ENCODE measurements around the gene MAPRE3.
A peak's percentile ranks its signal among the peaks of the same experiment; 100 is the strongest.

The MAPRE3 gene

DNA sequence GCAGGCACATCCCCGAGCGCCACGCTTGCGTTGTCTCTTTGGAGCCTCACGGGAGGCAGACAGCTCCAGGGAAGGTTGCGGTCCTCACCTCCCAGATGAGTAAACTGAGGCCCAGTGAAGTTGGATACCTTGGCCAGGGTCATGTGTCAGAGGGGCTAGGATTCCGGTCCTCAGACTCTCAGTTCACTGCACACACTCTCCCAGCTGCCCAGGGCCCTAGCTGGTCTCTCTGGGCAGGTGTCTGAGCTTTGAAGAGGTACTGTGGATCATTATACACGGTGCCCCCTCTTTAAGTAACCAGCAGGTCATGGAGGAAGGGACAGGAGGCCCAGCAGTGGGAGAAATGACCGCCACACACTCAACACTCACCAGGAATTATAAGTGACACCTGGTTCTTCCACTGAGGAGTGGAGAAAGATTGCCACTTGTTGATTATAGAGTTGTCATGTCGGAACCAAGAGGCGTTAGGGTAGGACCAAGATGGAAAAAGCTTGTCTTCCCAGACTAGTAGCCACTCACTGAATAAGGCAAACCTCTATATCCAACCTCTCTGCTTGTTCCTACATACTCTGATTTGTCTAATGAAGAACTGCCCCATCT, 62.9 kb downstream of the MAPRE3 start:
- Mint-ChIP-seq H3K4me1 (peaks cover 30% of the 10 kb centered on the region), H3K9me3 (no peaks in the 10 kb centered on the region), H3K27me3 (ENCODE audit: low read depth, poor library complexity) (no peaks in the 10 kb centered on the region), H3K27ac (peak overlapping the region; percentile 27), H3K4me3 (peak overlapping the region; percentile 94), H3K36me3 (ENCODE audit: low read depth) (peaks cover 39% of the 10 kb centered on the region)
- no peak for DNase-seq
- TF ChIP-seq, protein P1, sequence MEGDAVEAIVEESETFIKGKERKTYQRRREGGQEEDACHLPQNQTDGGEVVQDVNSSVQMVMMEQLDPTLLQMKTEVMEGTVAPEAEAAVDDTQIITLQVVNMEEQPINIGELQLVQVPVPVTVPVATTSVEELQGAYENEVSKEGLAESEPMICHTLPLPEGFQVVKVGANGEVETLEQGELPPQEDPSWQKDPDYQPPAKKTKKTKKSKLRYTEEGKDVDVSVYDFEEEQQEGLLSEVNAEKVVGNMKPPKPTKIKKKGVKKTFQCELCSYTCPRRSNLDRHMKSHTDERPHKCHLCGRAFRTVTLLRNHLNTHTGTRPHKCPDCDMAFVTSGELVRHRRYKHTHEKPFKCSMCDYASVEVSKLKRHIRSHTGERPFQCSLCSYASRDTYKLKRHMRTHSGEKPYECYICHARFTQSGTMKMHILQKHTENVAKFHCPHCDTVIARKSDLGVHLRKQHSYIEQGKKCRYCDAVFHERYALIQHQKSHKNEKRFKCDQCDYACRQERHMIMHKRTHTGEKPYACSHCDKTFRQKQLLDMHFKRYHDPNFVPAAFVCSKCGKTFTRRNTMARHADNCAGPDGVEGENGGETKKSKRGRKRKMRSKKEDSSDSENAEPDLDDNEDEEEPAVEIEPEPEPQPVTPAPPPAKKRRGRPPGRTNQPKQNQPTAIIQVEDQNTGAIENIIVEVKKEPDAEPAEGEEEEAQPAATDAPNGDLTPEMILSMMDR (IDR thresholded peaks at IDR 0.05), result peak; percentile 0

DNA sequence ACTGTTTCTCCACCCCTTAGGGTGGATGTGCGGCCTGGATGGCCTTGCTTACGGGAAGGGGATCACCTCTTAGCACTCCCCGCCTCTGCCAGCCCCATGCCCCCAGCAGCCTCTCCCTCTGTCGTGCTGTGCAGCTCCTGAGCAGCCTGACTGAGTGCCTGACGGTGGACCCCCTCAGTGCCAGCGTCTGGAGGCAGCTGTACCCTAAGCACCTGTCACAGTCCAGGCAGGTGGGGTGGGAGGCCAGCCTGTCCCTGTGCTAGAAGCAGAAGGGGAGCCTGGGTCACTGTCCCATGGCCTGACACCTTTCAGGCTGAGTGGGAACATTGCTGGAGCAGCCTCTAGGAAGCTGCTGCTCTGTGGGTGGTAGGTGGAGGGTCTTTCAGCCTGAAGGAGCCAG, 67.6 kb downstream of the MAPRE3 start:
- TF ChIP-seq, protein P1 (IDR thresholded peaks at IDR 0.05), result no peak
- Mint-ChIP-seq H3K27ac (no peak overlapping the region), H3K27me3 (ENCODE audit: low read depth, poor library complexity) (no peaks in the 10 kb centered on the region), H3K36me3 (ENCODE audit: low read depth) (peaks cover 37% of the 10 kb centered on the region), H3K4me3 (no peak overlapping the region), H3K4me1 (peaks cover 32% of the 10 kb centered on the region), H3K9me3 (no peaks in the 10 kb centered on the region)
- DNase-seq, result no peak

DNA sequence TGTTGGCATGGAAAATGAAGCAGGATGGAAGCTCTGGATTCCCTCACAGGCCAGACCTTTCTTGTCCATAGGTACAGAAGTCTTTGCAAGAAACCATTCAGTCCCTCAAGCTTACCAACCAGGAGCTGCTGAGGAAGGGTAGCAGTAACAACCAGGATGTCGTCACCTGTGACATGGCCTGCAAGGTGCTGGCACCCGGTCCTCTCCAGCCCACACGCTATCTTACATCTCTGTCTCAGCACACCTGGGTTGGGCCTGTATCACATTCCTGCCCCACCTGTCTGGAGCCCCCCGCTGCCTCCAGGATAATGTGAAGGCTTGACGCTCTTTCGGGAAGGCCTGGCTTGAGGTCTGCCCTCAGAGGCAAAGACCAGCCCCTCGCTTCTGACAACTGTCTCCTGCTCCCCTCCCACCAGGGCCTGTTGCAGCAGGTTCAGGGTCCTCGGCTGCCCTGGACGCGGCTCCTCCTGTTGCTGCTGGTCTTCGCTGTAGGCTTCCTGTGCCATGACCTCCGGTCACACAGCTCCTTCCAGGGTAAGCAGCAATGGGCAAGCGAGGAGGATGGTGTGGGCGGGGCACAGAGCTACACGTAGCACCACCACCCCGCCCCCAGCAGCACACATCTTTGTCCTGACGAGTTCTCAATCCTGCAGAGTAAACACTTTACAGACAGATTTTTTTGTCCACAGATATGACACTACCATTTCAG, 68.3 kb downstream of the MAPRE3 start:
- Mint-ChIP-seq H3K27me3 (ENCODE audit: low read depth, poor library complexity) (no peaks in the 10 kb centered on the region), H3K4me1 (peaks cover 25% of the 10 kb centered on the region), H3K27ac (no peak overlapping the region), H3K4me3 (no peak overlapping the region), H3K36me3 (ENCODE audit: low read depth) (peaks cover 37% of the 10 kb centered on the region), H3K9me3 (no peaks in the 10 kb centered on the region)
- TF ChIP-seq, protein P1 (IDR thresholded peaks at IDR 0.05), result no peak
- no peak for DNase-seq

DNA sequence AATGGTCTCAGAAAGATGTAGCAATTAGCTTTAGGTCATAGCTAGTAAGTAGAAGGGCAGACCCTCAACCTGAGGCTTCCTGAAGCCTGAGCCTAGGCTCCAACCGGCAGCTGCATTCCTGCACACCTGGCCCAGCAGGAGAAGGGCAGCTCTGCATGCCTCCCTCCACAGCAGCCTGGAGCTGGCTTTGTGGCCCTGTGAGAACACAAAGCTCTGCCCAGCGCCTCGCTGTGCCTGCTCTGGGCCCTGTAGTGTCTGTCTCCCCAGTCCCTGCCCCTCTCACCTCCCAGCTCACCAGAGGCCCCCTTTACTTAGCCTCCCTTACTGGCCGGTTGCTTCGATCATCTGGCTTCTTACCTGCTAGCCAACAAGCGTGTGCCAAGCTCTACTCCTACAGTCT, 69.0 kb downstream of the MAPRE3 start:
- no peak for DNase-seq
- Mint-ChIP-seq H3K27me3 (ENCODE audit: low read depth, poor library complexity) (no peaks in the 10 kb centered on the region), H3K4me1 (peaks cover 18% of the 10 kb centered on the region), H3K4me3 (no peak overlapping the region), H3K36me3 (ENCODE audit: low read depth) (peaks cover 33% of the 10 kb centered on the region), H3K9me3 (no peaks in the 10 kb centered on the region), H3K27ac (no peak overlapping the region)
- TF ChIP-seq, protein P1 (IDR thresholded peaks at IDR 0.05), result no peak

DNA sequence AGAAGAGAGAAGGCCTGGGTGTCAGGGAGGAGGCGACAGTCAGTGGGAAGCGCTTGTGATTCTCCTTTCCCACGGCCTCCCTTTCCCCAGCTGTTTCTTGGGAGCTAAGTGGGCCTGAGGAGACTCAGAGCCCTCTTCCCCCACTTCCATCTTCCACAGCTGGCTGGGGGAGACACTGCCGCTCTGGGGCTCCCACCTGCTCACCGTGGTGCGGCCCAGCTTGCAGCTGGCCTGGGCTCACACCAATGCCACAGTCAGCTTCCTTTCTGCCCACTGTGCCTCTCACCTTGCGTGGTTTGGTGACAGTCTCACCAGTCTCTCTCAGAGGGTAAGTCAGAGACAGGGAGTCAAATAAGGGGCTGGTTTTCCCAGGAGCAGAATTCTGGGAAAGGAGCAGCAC, 69.4 kb downstream of the MAPRE3 start:
- Mint-ChIP-seq H3K9me3 (no peaks in the 10 kb centered on the region), H3K4me1 (peaks cover 17% of the 10 kb centered on the region), H3K27ac (no peak overlapping the region), H3K27me3 (ENCODE audit: low read depth, poor library complexity) (no peaks in the 10 kb centered on the region), H3K36me3 (ENCODE audit: low read depth) (peaks cover 33% of the 10 kb centered on the region), H3K4me3 (no peak overlapping the region)
- DNase-seq, result no peak
- TF ChIP-seq, protein P1 (IDR thresholded peaks at IDR 0.05), result no peak

DNA sequence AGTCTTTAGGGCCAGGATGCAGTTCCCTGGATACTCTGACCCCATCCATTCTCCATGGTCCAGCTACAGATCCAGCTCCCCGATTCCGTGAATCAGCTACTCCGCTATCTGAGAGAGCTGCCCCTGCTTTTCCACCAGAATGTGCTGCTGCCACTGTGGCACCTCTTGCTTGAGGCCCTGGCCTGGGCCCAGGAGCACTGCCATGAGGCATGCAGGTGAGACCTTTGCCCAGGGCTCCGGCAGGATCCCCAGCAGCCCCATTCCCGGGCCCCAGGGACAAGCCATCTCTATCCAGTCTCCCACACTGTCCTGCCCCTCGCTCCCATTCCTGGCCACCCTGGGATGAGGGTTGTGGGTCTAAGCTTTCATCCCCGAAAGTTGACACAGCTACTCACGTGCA, 69.8 kb downstream of the MAPRE3 start:
- TF ChIP-seq, protein P1 (IDR thresholded peaks at IDR 0.05), result no peak
- Mint-ChIP-seq H3K9me3 (no peaks in the 10 kb centered on the region), H3K27ac (no peak overlapping the region), H3K4me1 (peaks cover 14% of the 10 kb centered on the region), H3K27me3 (ENCODE audit: low read depth, poor library complexity) (no peaks in the 10 kb centered on the region), H3K4me3 (no peak overlapping the region), H3K36me3 (ENCODE audit: low read depth) (peaks cover 33% of the 10 kb centered on the region)
- no peak for DNase-seq

Measured in nephron progenitor cell (in vitro differentiated cells).